ENCODE measurements around the gene C1orf167. TPM values are rescaled to one million over a fixed set of nuclear protein-coding genes. Genes with fewer than 3 reads are reported as not detected.

Gene C1orf167
- total and polyA plus RNA-seq, 2 of the 8 experiments (the other 6 are each of a cell fraction or from before 2014, with no cell fraction given): 0.70 to 1.3 TPM

- no peak overlapping the region for H4K8ac ChIP-seq (ENCODE audit: extremely low read depth, insufficient read depth, low read length)
- peaks cover 18% of the 10 kb centered on the region for H3K23me2 ChIP-seq (ENCODE audit: low read depth, low read length)
- peaks cover 8 to 30% of the 10 kb centered on the region in 2 experiments; a peak in 3 of 4 replicates for H3K79me2 ChIP-seq (ENCODE audit: control insufficient read depth in 1 of 2, insufficient read depth in 2 of 2, low read length in 2 of 2)
- peaks cover 4 to 14% (median 12%) of the 10 kb centered on the region in 4 experiments; a peak in 6 of 8 replicates for H3K36me3 ChIP-seq (ENCODE audit: control insufficient read depth in 2 of 4, insufficient read depth in 4 of 4, low read length in 3 of 4)
- no peak overlapping the region for H4K91ac ChIP-seq (replicated peaks; ENCODE audit: insufficient read length, low read length)
- no peak overlapping the region for H2BK120ac ChIP-seq (replicated peaks; ENCODE audit: low read depth, low read length)
- no peaks in the 10 kb centered on the region for H3K9me3 ChIP-seq (ENCODE audit: insufficient read depth in 2 of 2, low read depth in 1 of 2, low read length in 1 of 2)
- H3K18ac ChIP-seq (ENCODE audit: extremely low read depth, low read length): no peak overlapping the region
- no peak overlapping the region for H3K27ac ChIP-seq (ENCODE audit: low read depth, low read length)
- ChIA-PET POLR2A (ENCODE audit: partially characterized antibody) (interaction anchor here (1.0 to 3.2 kb wide), 9 partner anchors 9 to 217 kb away, joined by 3 to 27 read pairs (median 5); partner anchors contain the start of genes AGTRAP and MIIP), CTCF (ENCODE audit: partially characterized antibody) (interaction anchor here (0.7 to 4.2 kb wide), 7 partner anchors 9 to 112 kb away, joined by 3 to 49 read pairs (median 3); no protein-coding TSS in a partner anchor)
- H2AFZ ChIP-seq (ENCODE audit: low read length): no peak overlapping the region
- H4K5ac ChIP-seq (ENCODE audit: insufficient read length, low read depth, low read length): no peak overlapping the region
- no peak overlapping the region for H3K56ac ChIP-seq (replicated peaks; ENCODE audit: insufficient read length, low read depth, low read length)
- H3K4me3 ChIP-seq (ENCODE audit: extremely low read depth in 1 of 4, insufficient read depth in 2 of 4, low read depth in 3 of 4, low read length in 4 of 4): peak overlapping the region in 1 of 4 experiments; percentile 62; a peak in 4 of 8 replicates
- FAIRE-seq: no peak
- H3K4ac ChIP-seq (replicated peaks; ENCODE audit: insufficient read length, low read depth, low read length): no peak overlapping the region
- H3K4me1 ChIP-seq (replicated peaks in 1 of 4; ENCODE audit: control insufficient read depth in 3 of 4, insufficient read depth in 4 of 4, low read length in 3 of 4): peaks cover 13 to 24% (median 18%) of the 10 kb centered on the region in 4 experiments
- peak overlapping the region; percentile 84 to 98 for H3K4me2 ChIP-seq (ENCODE audit: insufficient read depth in 1 of 2, low read depth in 2 of 2, low read length in 2 of 2)
- H2AK5ac ChIP-seq (ENCODE audit: low read depth, low read length): no peak overlapping the region
- no peak overlapping the region for H2BK20ac ChIP-seq (ENCODE audit: low read length)
- no peak overlapping the region for H3K14ac ChIP-seq (ENCODE audit: insufficient read length)
- no peak overlapping the region for H3K23ac ChIP-seq (ENCODE audit: insufficient read length)
- WGBS, 2 experiments (ENCODE audit: extremely low coverage in 1 of 2, insufficient coverage in 1 of 2, insufficient read length in 1 of 2, insufficient replicate concordance in 2 of 2, low coverage in 1 of 2, low lambda C conversion rate in 2 of 2, missing lambda C conversion rate in 1 of 2): 66% methylated on average over 6 of the region's 6 CpGs; no CpG with 5 or more reads in 1 of the 2 experiments
- no peak overlapping the region for H2BK15ac ChIP-seq (ENCODE audit: low read length)
- H4K20me1 ChIP-seq (replicated peaks in 1 of 2; ENCODE audit: control insufficient read depth in 1 of 2, insufficient read depth in 2 of 2, low read length in 2 of 2): peaks cover 6 to 7% of the 10 kb centered on the region in 2 experiments
- no peaks in the 10 kb centered on the region for H3K27me3 ChIP-seq (replicated peaks in 1 of 4; ENCODE audit: control insufficient read depth in 3 of 4, extremely low read depth in 1 of 4, insufficient read depth in 3 of 4, low read length in 3 of 4)
- no peak for DNase-seq (ENCODE audit: low read depth in 1 of 2, low spot score in 2 of 2)
- no peak overlapping the region for H3K9ac ChIP-seq (replicated peaks in 1 of 4; ENCODE audit: extremely low read depth in 1 of 4, low read depth in 3 of 4, low read length in 3 of 4)
- peaks cover 8% of the 10 kb centered on the region for H3K79me1 ChIP-seq (ENCODE audit: low read depth, low read length)
- no peak overlapping the region for H2BK5ac ChIP-seq (ENCODE audit: low read depth, low read length)
- H2BK12ac ChIP-seq (ENCODE audit: low read depth, low read length): no peak overlapping the region
- TF ChIP-seq SAP30 (IDR thresholded peaks at IDR 0.05; ENCODE audit: insufficient read depth, insufficient replicate concordance, low read length) (no peak), FOSL1 (IDR thresholded peaks at IDR 0.05; ENCODE audit: insufficient read depth, low read depth, low read length) (no peak), SP4 (IDR thresholded peaks at IDR 0.05; ENCODE audit: low read length) (no peak), HDAC2 (IDR thresholded peaks at IDR 0.05; ENCODE audit: borderline replicate concordance in 1 of 2, low read depth in 2 of 2, low read length in 2 of 2) (no peak), GABPA (IDR thresholded peaks at IDR 0.05; ENCODE audit: borderline replicate concordance, insufficient read depth, low read length) (no peak), TCF12 (IDR thresholded peaks at IDR 0.05; ENCODE audit: low read depth, low read length) (no peak), BACH1 (IDR thresholded peaks at IDR 0.05; ENCODE audit: low read length) (no peak), JUN (IDR thresholded peaks at IDR 0.05; ENCODE audit: low read depth, low read length) (no peak), MAX (IDR thresholded peaks at IDR 0.05) (no peak), RNF2 (IDR thresholded peaks at IDR 0.05; ENCODE audit: borderline replicate concordance, low read depth, low read length, missing control alignments, poor library complexity, severe bottlenecking) (no peak), SRF (IDR thresholded peaks at IDR 0.05; ENCODE audit: low read depth, low read length) (no peak), KDM1A (IDR thresholded peaks at IDR 0.05; ENCODE audit: borderline replicate concordance, low read length) (no peak), EGR1 (IDR thresholded peaks at IDR 0.05; ENCODE audit: borderline replicate concordance, low read depth, low read length) (no peak)
These were observed 40.6 kb downstream of the C1orf167 start for GRCh38 chr1:11802616-11802972.
